ENCODE measurements around the gene DMBT1.
"Not testable (repeated sequence)": the region's sequence is repeated elsewhere in the genome, so short reads cannot be mapped to it uniquely, and the experiment has no call there.

The DMBT1 gene

GRCh38 chr10:122588381-122588780 is 27.8 kb downstream of the DMBT1 start:
- DNase-seq = no peak

- DNase-seq = no peak
Observed at GRCh38 chr10:122590153-122590552, 29.6 kb downstream of the DMBT1 start.

GRCh38 chr10:122591736-122592135 is 31.2 kb downstream of the DMBT1 start:
- DNase-seq = no peak

- DNase-seq = no peak
Observed at GRCh38 chr10:122592161-122592560, 31.6 kb downstream of the DMBT1 start.

GRCh38 chr10:122617476-122618270 is 57.1 kb downstream of the DMBT1 start:
- no peak for DNase-seq

- DNase-seq = no peak
Observed at GRCh38 chr10:122618461-122619165, 58.1 kb downstream of the DMBT1 start.

GRCh38 chr10:122620961-122621360 is 60.4 kb downstream of the DMBT1 start:
- not testable (repeated sequence) for DNase-seq

- DNase-seq = no peak
Observed at GRCh38 chr10:122624546-122624945, 64.0 kb downstream of the DMBT1 start.

GRCh38 chr10:122630526-122630925 is 70.0 kb downstream of the DMBT1 start:
- peak; percentile 9 for DNase-seq

GRCh38 chr10:122632031-122632430 is 71.5 kb downstream of the DMBT1 start:
- peak; percentile 25 for DNase-seq

GRCh38 chr10:122632576-122632975 is 72.0 kb downstream of the DMBT1 start:
- DNase-seq = peak; percentile 11

- no peak for DNase-seq
Observed at GRCh38 chr10:122636953-122637352, 76.4 kb downstream of the DMBT1 start.

- DNase-seq = peak; percentile 47
Observed at GRCh38 chr10:122637376-122637775, 76.8 kb downstream of the DMBT1 start.

- no peak for DNase-seq
Observed at GRCh38 chr10:122638106-122638505, 77.6 kb downstream of the DMBT1 start.

GRCh38 chr10:122639801-122640200 is 79.2 kb downstream of the DMBT1 start:
- DNase-seq = peak; percentile 8

- DNase-seq = no peak
Observed at GRCh38 chr10:122640921-122641320, 80.4 kb downstream of the DMBT1 start.

- no peak for DNase-seq
Observed at GRCh38 chr10:122642726-122643605, 82.4 kb downstream of the DMBT1 start.

GRCh38 chr10:122643931-122644534 is 83.5 kb downstream of the DMBT1 start:
- no peak for DNase-seq

GRCh38 chr10:122646511-122647382 is 86.2 kb downstream of the DMBT1 start:
- no peak for DNase-seq

- no peak for DNase-seq
Observed at GRCh38 chr10:122647383-122647968, 86.9 kb downstream of the DMBT1 start.
